Right lobe of liver (tissue), 6 donors: ENCODE results near the gene MKI67. TPM values are rescaled to one million over a fixed set of nuclear protein-coding genes. Genes with fewer than 3 reads are reported as not detected.
"Not testable (repeated sequence)": the region's sequence is repeated elsewhere in the genome, so short reads cannot be mapped to it uniquely, and the experiment has no call there.

Experiments used
- ATAC-seq, 4 donors: fragments of 200-7000 bp; cut with Tn5 transposase; one replicate each; pipeline ENCODE4 v1.9.1; 2020; ENCODE audit warnings: mild to moderate bottlenecking in 4 of 4, moderate library complexity in 4 of 4
- DNase-seq, 3 donors: peaks; one replicate each; pipeline ENCODE4 v3.0.0-alpha.2; 2020
- H3K27ac ChIP-seq, 3 donors: fragments of 200-600 bp; one replicate each; pipeline ENCODE4 v1.8.0; 2022
- H3K27me3 ChIP-seq, 2 donors: fragments of 200-600 bp; one replicate each; pipeline ENCODE4 v1.8.0; 2022
- H3K36me3 ChIP-seq, 4 donors: fragments of 200-600 bp; sonication (generic) in 1 of 4; one replicate each; pipeline versions ENCODE4 v1.5.1 to v1.8.0; 2017 to 2022; ENCODE audit warnings: control low read depth in 1 of 4
- H3K4me1 ChIP-seq, 4 donors: fragments of 200-600 bp; sonication (generic) in 1 of 4; one replicate each; pipeline versions ENCODE4 v1.5.1 to v1.8.0; 2017 to 2022; ENCODE audit warnings: control low read depth in 1 of 4
- H3K4me3 ChIP-seq, 3 donors: fragments of 200-600 bp; one replicate each; pipeline ENCODE4 v1.8.0; 2022
- H3K9me3 ChIP-seq, 4 donors: fragments of 200-600 bp; sonication (generic) in 1 of 4; one replicate each; pipeline versions ENCODE4 v1.5.1 to v1.8.0; 2017 to 2022; ENCODE audit warnings: control low read depth in 1 of 4
- POLR2A ChIP-seq: fragments of 450-650 bp; IDR thresholded peaks from one replicate; pipeline ENCODE4 v1.6.1; 2017; ENCODE audit warnings: antibody characterized with exemption, mild to moderate bottlenecking
- WGBS: methylation state at CpG from one replicate; pipeline ENCODE4 v1.1.6; 2018; ENCODE audit warnings: low coverage, low lambda C conversion rate; ENCODE audit not compliant: insufficient coverage; ENCODE audit errors: missing lambda C conversion rate; 5-methylcytosine and 5-hydroxymethylcytosine counted together
- intact Hi-C, 2 donors: fragments of 100-400 bp; cut with DNase I; formaldehyde crosslinking; loops; one replicate each; pipeline versions ENCODE4 v1.11.2 to v1.14.1; 2022
- total RNA-seq, 6 experiments: library from RNA; depleted of rRNA in 2 of 6; stranded (reverse); fragments of >200 nt in 2 of 6; fragmentation: NEBNext Ultra II Directional in 3 of 6; extraction: Animal tissue kit (Norgen Biotek cat#: 25700) in 3 of 6; gene quantifications; one replicate each; pipeline versions ENCODE4 v1.1.0 to v1.2.4, GENCODE V29; 2016 to 2023
- TF ChIP-seq, protein P1 (sequence below), 4 donors: fragments of 200-600 bp in 3 of 4; fragments of 450-650 bp in 1 of 4; IDR thresholded peaks; one replicate each; pipeline versions ENCODE4 v1.5.1 to v1.8.0; 2016 to 2022; ENCODE audit warnings: antibody characterized with exemption in 4 of 4, mild to moderate bottlenecking in 2 of 4
- donor health status: DM: no; HTN: yes; CAD: no.
- donor health status: DM: no; HTN: no; CAD: no.
- donor health status: DM: no; HTN: no; CAD: no.
- donor health status: DM: no; HTN: yes; CAD: no.
- donor health status: DM: no; HTN: yes; CAD: no.

The MKI67 gene
- total RNA-seq, 6 experiments from 2014 or later = 0.42 to 4.6 (median 1.9) TPM

GRCh38 chr10:128169811-128170379 is 43.7 kb upstream of the MKI67 start:
- TF ChIP-seq, protein P1, sequence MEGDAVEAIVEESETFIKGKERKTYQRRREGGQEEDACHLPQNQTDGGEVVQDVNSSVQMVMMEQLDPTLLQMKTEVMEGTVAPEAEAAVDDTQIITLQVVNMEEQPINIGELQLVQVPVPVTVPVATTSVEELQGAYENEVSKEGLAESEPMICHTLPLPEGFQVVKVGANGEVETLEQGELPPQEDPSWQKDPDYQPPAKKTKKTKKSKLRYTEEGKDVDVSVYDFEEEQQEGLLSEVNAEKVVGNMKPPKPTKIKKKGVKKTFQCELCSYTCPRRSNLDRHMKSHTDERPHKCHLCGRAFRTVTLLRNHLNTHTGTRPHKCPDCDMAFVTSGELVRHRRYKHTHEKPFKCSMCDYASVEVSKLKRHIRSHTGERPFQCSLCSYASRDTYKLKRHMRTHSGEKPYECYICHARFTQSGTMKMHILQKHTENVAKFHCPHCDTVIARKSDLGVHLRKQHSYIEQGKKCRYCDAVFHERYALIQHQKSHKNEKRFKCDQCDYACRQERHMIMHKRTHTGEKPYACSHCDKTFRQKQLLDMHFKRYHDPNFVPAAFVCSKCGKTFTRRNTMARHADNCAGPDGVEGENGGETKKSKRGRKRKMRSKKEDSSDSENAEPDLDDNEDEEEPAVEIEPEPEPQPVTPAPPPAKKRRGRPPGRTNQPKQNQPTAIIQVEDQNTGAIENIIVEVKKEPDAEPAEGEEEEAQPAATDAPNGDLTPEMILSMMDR (IDR thresholded peaks at IDR 0.05) = no peak
- TF ChIP-seq POLR2A = no peak
- Histone ChIP-seq H3K36me3 (no peaks in the 10 kb centered on the region), H3K27ac (no peak overlapping the region), H3K9me3 (no peaks in the 10 kb centered on the region), H3K4me3 (no peak overlapping the region), H3K27me3 (no peaks in the 10 kb centered on the region), H3K4me1 (peaks cover 0 to 4% (median 0%) of the 10 kb centered on the region in 4 donors)
- no peak for ATAC-seq
- intact Hi-C loops = no loop called here
- no peak for DNase-seq
- 55% methylated on average over 7 of the region's 8 CpGs for WGBS

DNA sequence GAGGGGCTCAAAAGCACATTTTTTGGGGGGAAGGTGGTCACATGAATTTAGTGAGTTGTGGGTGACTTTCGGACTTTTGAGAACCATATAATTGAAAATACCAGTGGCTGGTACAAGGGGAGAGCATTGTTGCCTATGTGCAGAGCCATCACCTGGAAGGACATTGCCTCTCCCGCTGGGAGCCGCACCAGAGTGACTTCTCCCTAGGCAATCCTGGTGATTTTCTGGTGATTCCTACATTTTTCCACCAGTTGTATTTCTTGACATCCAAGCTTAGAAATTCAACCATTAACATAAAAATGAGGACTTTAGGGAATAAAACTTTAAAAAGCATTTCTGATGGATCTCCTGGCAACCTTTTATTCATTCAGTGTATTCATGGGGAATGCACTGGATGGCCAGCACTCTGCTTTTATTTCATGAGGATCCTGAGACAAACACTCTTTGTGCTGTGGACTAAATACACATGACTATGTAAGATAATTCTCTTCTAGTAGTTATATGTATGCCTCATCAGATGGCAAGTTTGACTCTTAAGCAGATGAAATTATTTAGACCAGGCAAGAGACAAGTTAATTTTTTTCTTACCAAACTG is 41.8 kb upstream of the MKI67 start:
- H3K27ac ChIP-seq = no peak overlapping the region
- no peaks in the 10 kb centered on the region for H3K4me1 ChIP-seq
- no peak for ATAC-seq
- no peaks in the 10 kb centered on the region for H3K36me3 ChIP-seq
- no peaks in the 10 kb centered on the region for H3K27me3 ChIP-seq
- intact Hi-C loops = no loop called here
- 73% methylated on average over 3 of the region's 3 CpGs for WGBS
- no peak for TF ChIP-seq POLR2A
- TF ChIP-seq, protein P1 (IDR thresholded peaks at IDR 0.05) = no peak
- DNase-seq = no peak
- no peaks in the 10 kb centered on the region for H3K9me3 ChIP-seq
- H3K4me3 ChIP-seq = no peak overlapping the region

DNA sequence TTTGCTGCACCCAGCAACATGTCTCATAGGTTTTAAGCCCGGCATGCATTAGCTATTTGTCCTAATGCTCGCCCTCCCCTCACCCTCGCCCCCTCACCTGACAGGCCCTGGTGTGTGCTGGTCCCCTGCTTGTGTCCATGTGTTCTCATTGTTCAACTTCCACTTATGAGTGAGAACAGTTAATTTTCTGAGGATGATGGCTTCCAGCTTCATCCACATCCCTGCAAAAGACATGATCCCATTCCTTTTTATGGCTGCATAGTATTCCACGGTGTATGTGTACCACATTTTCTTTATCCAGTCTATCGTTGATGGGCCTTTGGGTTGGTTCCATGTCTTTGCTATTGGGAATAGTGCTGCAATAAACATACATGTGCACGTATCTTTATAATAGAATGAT is 40.9 kb upstream of the MKI67 start:
- intact Hi-C loops, H3K27me3 ChIP-seq, H3K4me3 ChIP-seq, H3K36me3 ChIP-seq, H3K9me3 ChIP-seq, H3K27ac ChIP-seq, ATAC-seq, H3K4me1 ChIP-seq, DNase-seq: not testable (repeated sequence)
- WGBS = 75% methylated on average over 6 of the region's 6 CpGs

- H3K36me3 ChIP-seq = no peaks in the 10 kb centered on the region
- TF ChIP-seq POLR2A = no peak
- TF ChIP-seq, protein P1 (IDR thresholded peaks at IDR 0.05) = no peak
- 66% methylated on average over 2 of the region's 2 CpGs for WGBS
- ATAC-seq (no peak), DNase-seq (no peak)
- H3K27me3 ChIP-seq = no peaks in the 10 kb centered on the region
- no peaks in the 10 kb centered on the region for H3K4me1 ChIP-seq
- H3K27ac ChIP-seq = no peak overlapping the region
- H3K9me3 ChIP-seq = no peaks in the 10 kb centered on the region
- intact Hi-C loops = no loop called here
- H3K4me3 ChIP-seq = no peak overlapping the region
Measured at GRCh38 chr10:128166151-128166550, 39.9 kb upstream of the MKI67 start.

GRCh38 chr10:128165536-128165935 is 39.3 kb upstream of the MKI67 start:
- 96% methylated on average over 5 of the region's 6 CpGs for WGBS
- Histone ChIP-seq H3K36me3 (no peaks in the 10 kb centered on the region), H3K4me3 (no peak overlapping the region), H3K4me1 (no peaks in the 10 kb centered on the region), H3K27me3 (no peaks in the 10 kb centered on the region), H3K9me3 (no peaks in the 10 kb centered on the region), H3K27ac (no peak overlapping the region)
- intact Hi-C loops = no loop called here
- TF ChIP-seq, protein P1 (IDR thresholded peaks at IDR 0.05) = no peak
- TF ChIP-seq POLR2A = no peak
- no peak for DNase-seq
- no peak for ATAC-seq
